BJ (cell line): Measurements from ENCODE around the gene THEM4. TPM values are rescaled to one million over a fixed set of nuclear protein-coding genes. Genes with fewer than 3 reads are reported as not detected.

Experiments used
- CTCF ChIA-PET: fragments of 350-600 bp; formaldehyde crosslinking; extraction: SDS; loops from one replicate; lab custom pipeline; 2021; ENCODE audit warnings: antibody characterized with exemption, inconsistent platforms; lab: Yijun Ruan, JAX
- POLR2A ChIA-PET: fragments of 300-600 bp; sonication (Branson Sonifier 250); formaldehyde crosslinking; extraction: SDS; loops from one replicate; lab custom pipeline; 2021; ENCODE audit warnings: antibody characterized with exemption; lab: Charles Lee
- DNase-seq: peaks from one replicate; pipeline ENCODE4 v3.0.0-alpha.2; 2011; ENCODE audit warnings: low read depth
- H3K27me3 ChIP-seq: 2 replicates; pipeline ENCODE4 v1.6.0; 2011; ENCODE audit warnings: low read length; ENCODE audit not compliant: control insufficient read depth, insufficient read depth
- H3K36me3 ChIP-seq: 2 replicates; pipeline ENCODE4 v1.5.1; 2011; ENCODE audit warnings: low read length; ENCODE audit not compliant: control insufficient read depth, insufficient read depth
- H3K4me3 ChIP-seq: 2 replicates; pipeline ENCODE4 v1.5.1; 2011; ENCODE audit warnings: low read depth, mild to moderate bottlenecking, control low read depth, low read length
- CTCF ChIP-seq: IDR thresholded peaks from 2 replicates; pipeline ENCODE4 v1.5.1; 2011; ENCODE audit warnings: low read depth, mild to moderate bottlenecking, control low read depth, inconsistent platforms, low read length, moderate library complexity; ENCODE audit not compliant: insufficient read depth
- polyA plus RNA-seq: library from polyadenylated mRNA; depleted of rRNA; stranded (reverse); fragments of >200 nt; gene quantifications from 2 replicates; pipeline ENCODE4 v1.2.3, GENCODE V29; 2011

THEM4 gene
- polyA plus RNA-seq, 1 experiment, result 11.7 TPM

- ChIA-PET CTCF (interaction anchor here (1.8 to 2.2 kb wide), 2 partner anchors 15 to 41 kb away, joined by 4 to 8 read pairs; partner anchors contain the start of gene THEM4), POLR2A (no interaction called here)
- DNase-seq, result no peak
- Histone ChIP-seq H3K4me3 (no peak overlapping the region), H3K36me3 (peaks cover 2% of the 10 kb centered on the region), H3K27me3 (no peaks in the 10 kb centered on the region)
- no peak for TF ChIP-seq CTCF
Measured at GRCh38 chr1:151893176-151893924, 16.0 kb downstream of the THEM4 start.

- H3K36me3 ChIP-seq, result peaks cover 2% of the 10 kb centered on the region
- no peaks in the 10 kb centered on the region for H3K27me3 ChIP-seq
- H3K4me3 ChIP-seq, result no peak overlapping the region
- no peak for TF ChIP-seq CTCF
- POLR2A ChIA-PET, result no interaction called here
- CTCF ChIA-PET, result interaction anchor here (1.8 to 2.2 kb wide), 2 partner anchors 16 to 42 kb away, joined by 4 to 8 read pairs; partner anchors contain the start of gene THEM4
- DNase-seq, result no peak
Measured at GRCh38 chr1:151892190-151892589, 17.1 kb downstream of the THEM4 start.

DNA sequence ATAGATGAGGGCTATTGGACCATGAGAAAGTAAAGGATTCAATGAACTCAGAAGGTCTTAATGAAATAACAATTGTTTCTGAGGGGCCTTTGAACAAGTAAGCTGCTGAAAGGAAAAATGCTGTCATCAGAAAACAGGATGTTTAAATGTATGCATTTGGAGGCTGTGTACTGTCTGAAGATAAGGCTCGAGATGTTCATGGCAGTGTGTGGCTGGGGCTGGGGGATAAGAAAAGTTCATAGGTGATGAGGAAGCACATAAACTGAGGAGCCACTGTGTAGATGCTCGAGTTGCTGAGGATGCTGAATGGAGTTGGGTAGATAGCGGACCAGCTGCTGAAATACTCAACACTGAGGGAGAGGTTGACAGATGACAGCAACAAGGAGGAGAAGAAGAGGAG, 17.8 kb downstream of the THEM4 start:
- H3K36me3 ChIP-seq, result peaks cover 2% of the 10 kb centered on the region
- POLR2A ChIA-PET, result no interaction called here
- TF ChIP-seq CTCF, result no peak
- CTCF ChIA-PET, result no interaction called here
- no peak for DNase-seq
- no peaks in the 10 kb centered on the region for H3K27me3 ChIP-seq
- no peak overlapping the region for H3K4me3 ChIP-seq

DNA sequence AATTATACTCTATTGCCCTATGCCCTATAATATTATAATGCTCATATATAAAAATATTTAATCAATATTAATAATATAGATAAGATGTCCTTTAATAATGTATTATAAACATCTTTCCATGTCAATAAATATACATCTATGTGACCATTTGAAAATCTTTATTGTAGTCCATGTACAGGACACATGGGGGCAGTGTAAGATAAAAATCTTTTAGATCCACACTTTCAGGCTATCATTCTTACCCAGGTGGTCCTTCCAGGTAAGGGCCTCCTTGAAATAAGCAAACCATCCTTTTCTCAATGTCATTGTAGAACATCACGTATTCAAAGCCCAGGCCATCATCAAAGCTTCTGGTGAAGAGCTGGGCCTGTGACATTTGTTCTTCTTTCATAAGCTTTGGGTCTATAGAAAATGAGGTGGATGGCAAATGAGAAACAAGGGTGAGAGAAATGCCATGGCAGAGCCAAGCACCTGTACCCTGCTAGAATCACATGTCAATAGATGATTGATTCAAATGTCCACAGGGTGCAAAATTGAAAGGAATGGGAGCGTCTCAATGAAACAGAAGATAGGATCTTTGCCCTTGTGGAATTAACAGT, 20.2 kb downstream of the THEM4 start:
- H3K27me3 ChIP-seq, result no peaks in the 10 kb centered on the region
- peaks cover 2% of the 10 kb centered on the region for H3K36me3 ChIP-seq
- CTCF ChIA-PET, result interaction anchor here (0.8 to 2.2 kb wide), 8 partner anchors 9 to 145 kb away, joined by 3 to 11 read pairs (median 4); partner anchors contain the start of gene THEM4
- no peak for DNase-seq
- POLR2A ChIA-PET, result no interaction called here
- H3K4me3 ChIP-seq, result no peak overlapping the region
- TF ChIP-seq CTCF, result no peak

- H3K36me3 ChIP-seq, result no peaks in the 10 kb centered on the region
- CTCF ChIA-PET, result interaction anchor here (1.3 to 1.8 kb wide), 3 partner anchors 9 to 128 kb away, joined by 3 to 5 read pairs (median 3); partner anchors contain the start of gene THEM4
- no peak overlapping the region for H3K4me3 ChIP-seq
- no peak for DNase-seq
- H3K27me3 ChIP-seq, result no peaks in the 10 kb centered on the region
- POLR2A ChIA-PET, result no interaction called here
- TF ChIP-seq CTCF, result no peak
Measured at GRCh38 chr1:151887028-151887427, 22.3 kb downstream of the THEM4 start.
